Liver (tissue), 3 donors: Measurements from ENCODE around the gene CPLX1.

ENCODE experiments used
- CTCF ChIP-seq: fragments of 150-350 bp; IDR thresholded peaks from 2 replicates; pipeline ENCODE4 v1.5.1; 2017; ENCODE audit warnings: improper control_type of control experiment, low read depth, low read length; ENCODE audit not compliant: missing input control
- EGR1 ChIP-seq, 2 donors: IDR thresholded peaks; 2 replicates each; pipeline ENCODE4 v1.6.1; 2016 to 2018; ENCODE audit warnings: antibody characterized with exemption in 2 of 2, low read depth in 2 of 2
- JUND ChIP-seq, 2 donors: IDR thresholded peaks; 2 replicates each; pipeline ENCODE4 v1.6.1; 2016; ENCODE audit warnings: antibody characterized with exemption in 2 of 2
- TF ChIP-seq, protein P1 (sequence below): IDR thresholded peaks from 2 replicates; pipeline ENCODE4 v1.6.1; 2016; ENCODE audit warnings: antibody characterized with exemption
- donor health status: healthy.
- donor health status: healthy.

- TF ChIP-seq CTCF (no peak), JUND (IDR thresholded peaks at IDR 0.05) (no peak), EGR1 (IDR thresholded peaks at IDR 0.05; ENCODE audit: low read depth in 2 of 2) (no peak)
- TF ChIP-seq, protein P1, sequence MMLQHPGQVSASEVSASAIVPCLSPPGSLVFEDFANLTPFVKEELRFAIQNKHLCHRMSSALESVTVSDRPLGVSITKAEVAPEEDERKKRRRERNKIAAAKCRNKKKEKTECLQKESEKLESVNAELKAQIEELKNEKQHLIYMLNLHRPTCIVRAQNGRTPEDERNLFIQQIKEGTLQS = no peak
These were observed 2.0 kb downstream of the CPLX1 start for GRCh38 chr4:823761-824460.
